Naive thymus-derived CD8-positive, alpha-beta T cell (primary cell): ENCODE data around the gene SEMA5B. TPM values are rescaled to one million over a fixed set of nuclear protein-coding genes. Genes with fewer than 3 reads are reported as not detected.

Experiments used
- ATAC-seq, 2 donors: fragments of 150-1000 bp; cut with Tn5 transposase in 1 of 2; sonication (Bioruptor Pico), chemical (Tn5 transposase) in 1 of 2; 1 replicate in 1 of 2; 2 replicates in 1 of 2; pipeline ENCODE4 v1.10.0; 2021; ENCODE audit warnings: mild to moderate bottlenecking in 2 of 2, moderate library complexity in 2 of 2
- POLR2A ChIA-PET: fragments of 350-600 bp; sonication (Branson Sonifier 250); formaldehyde crosslinking; loops from one replicate; lab custom pipeline; 2021; ENCODE audit warnings: antibody characterized with exemption; lab: Charles Lee
- DNase-seq, 10 donors: peaks; one replicate each; pipeline versions ENCODE4 v3.0.0 to v3.0.0-alpha.2; 2020 to 2022
- H3K27ac Mint-ChIP-seq, 10 donors: one replicate each; pipeline ENCODE4 v1.8.0; 2020 to 2022; ENCODE audit warnings: mild to moderate bottlenecking in 10 of 10, mixed read lengths in 10 of 10, moderate library complexity in 4 of 10, inconsistent platforms in 1 of 10
- H3K27me3 Mint-ChIP-seq, 5 donors: one replicate each; pipeline ENCODE4 v1.8.0; 2021 to 2022; ENCODE audit warnings: mixed read lengths in 5 of 5
- H3K36me3 Mint-ChIP-seq, 3 donors: one replicate each; pipeline ENCODE4 v1.8.0; 2020 to 2022; ENCODE audit warnings: mixed read lengths in 3 of 3, mild to moderate bottlenecking in 2 of 3, inconsistent platforms in 1 of 3
- H3K4me1 Mint-ChIP-seq, 4 donors: one replicate each; pipeline ENCODE4 v1.8.0; 2021 to 2022; ENCODE audit warnings: mixed read lengths in 4 of 4
- H3K4me3 Mint-ChIP-seq, 10 donors: one replicate each; pipeline ENCODE4 v1.8.0; 2020 to 2022; ENCODE audit warnings: mild to moderate bottlenecking in 10 of 10, mixed read lengths in 10 of 10, moderate library complexity in 6 of 10, inconsistent platforms in 1 of 10
- H3K9me3 Mint-ChIP-seq, 9 donors: one replicate each; pipeline ENCODE4 v1.8.0; 2020 to 2022; ENCODE audit warnings: mixed read lengths in 9 of 9, mild to moderate bottlenecking in 3 of 9, inconsistent platforms in 1 of 9, moderate library complexity in 1 of 9
- polyA plus RNA-seq, 3 donors: library from polyadenylated mRNA; unstranded; fragments of 300-500 nt; fragmentation: Illumina TruSeq; gene quantifications; one replicate each; pipeline ENCODE4 v1.2.3, GENCODE V29; 2021
- total RNA-seq, 8 experiments: library from RNA in 2 of 8; stranded (reverse) in 2 of 8; gene quantifications; one replicate each; pipeline ENCODE4 v1.2.3 and lab custom pipeline; 2021 to 2026

The SEMA5B gene
- total and polyA plus RNA-seq, 5 experiments from 2014 or later = 0.16 to 0.47 TPM; not detected in 3

GRCh38 chr3:122955916-122956692, 71.5 kb downstream of the SEMA5B start:
- no peak overlapping the region for H3K4me3 Mint-ChIP-seq
- H3K27ac Mint-ChIP-seq = peak overlapping the region in 1 of 10 donors; percentile 66
- no peaks in the 10 kb centered on the region for H3K36me3 Mint-ChIP-seq
- no peak for DNase-seq
- POLR2A ChIA-PET = no interaction called here
- no peak for ATAC-seq
- no peaks in the 10 kb centered on the region for H3K9me3 Mint-ChIP-seq
- H3K4me1 Mint-ChIP-seq = peaks cover 0 to 1% (median 0%) of the 10 kb centered on the region in 4 donors
- H3K27me3 Mint-ChIP-seq = peaks cover 3 to 26% (median 17%) of the 10 kb centered on the region in 5 donors

GRCh38 chr3:122952520-122952919, 75.0 kb downstream of the SEMA5B start:
- POLR2A ChIA-PET = no interaction called here

GRCh38 chr3:122948408-122948807, 79.2 kb downstream of the SEMA5B start:
- no peak for DNase-seq
- Mint-ChIP-seq H3K4me3 (no peak overlapping the region), H3K9me3 (no peaks in the 10 kb centered on the region), H3K27me3 (peaks cover 0 to 5% (median 3%) of the 10 kb centered on the region in 5 donors), H3K4me1 (peaks cover 0 to 6% (median under 1%) of the 10 kb centered on the region in 4 donors), H3K36me3 (no peaks in the 10 kb centered on the region), H3K27ac (no peak overlapping the region)
- POLR2A ChIA-PET = no interaction called here
- no peak for ATAC-seq

More at GRCh38 chr3:122952520-122952919, 75.0 kb downstream of the SEMA5B start:
- no peak for ATAC-seq
- no peak overlapping the region for H3K27ac Mint-ChIP-seq
- no peaks in the 10 kb centered on the region for H3K9me3 Mint-ChIP-seq
- H3K36me3 Mint-ChIP-seq = no peaks in the 10 kb centered on the region
- DNase-seq = no peak
- H3K4me1 Mint-ChIP-seq = peaks cover 0 to 1% (median 0%) of the 10 kb centered on the region in 4 donors
- peaks cover 0 to 16% (median 10%) of the 10 kb centered on the region in 5 donors for H3K27me3 Mint-ChIP-seq
- no peak overlapping the region for H3K4me3 Mint-ChIP-seq

GRCh38 chr3:122947738-122948137, 79.8 kb downstream of the SEMA5B start:
- Mint-ChIP-seq H3K36me3 (no peaks in the 10 kb centered on the region), H3K4me1 (peaks cover 0 to 6% (median under 1%) of the 10 kb centered on the region in 4 donors), H3K27me3 (peaks cover 0 to 5% (median 3%) of the 10 kb centered on the region in 5 donors), H3K9me3 (no peaks in the 10 kb centered on the region), H3K27ac (no peak overlapping the region), H3K4me3 (no peak overlapping the region)
- ATAC-seq = no peak
- POLR2A ChIA-PET = no interaction called here
- no peak for DNase-seq

- POLR2A ChIA-PET = no interaction called here
- DNase-seq (no peak), ATAC-seq (no peak)
- no peak overlapping the region for H3K4me3 Mint-ChIP-seq
- H3K27ac Mint-ChIP-seq = no peak overlapping the region
- H3K27me3 Mint-ChIP-seq = peaks cover 0 to 5% (median 3%) of the 10 kb centered on the region in 5 donors
- no peaks in the 10 kb centered on the region for H3K36me3 Mint-ChIP-seq
- H3K9me3 Mint-ChIP-seq = no peaks in the 10 kb centered on the region
- H3K4me1 Mint-ChIP-seq = peaks cover 0 to 7% (median under 1%) of the 10 kb centered on the region in 4 donors
Observed at GRCh38 chr3:122947196-122947595, 80.4 kb downstream of the SEMA5B start.

- Mint-ChIP-seq H3K36me3 (no peaks in the 10 kb centered on the region), H3K4me3 (no peak overlapping the region), H3K4me1 (peaks cover 1 to 15% (median 4%) of the 10 kb centered on the region in 4 donors), H3K27ac (no peak overlapping the region), H3K9me3 (no peaks in the 10 kb centered on the region), H3K27me3 (peaks cover 0 to 5% (median 3%) of the 10 kb centered on the region in 5 donors)
- POLR2A ChIA-PET = no interaction called here
- ATAC-seq (no peak), DNase-seq (no peak)
Observed at GRCh38 chr3:122946185-122946584, 81.4 kb downstream of the SEMA5B start.

- Mint-ChIP-seq H3K36me3 (no peaks in the 10 kb centered on the region), H3K4me3 (no peak overlapping the region), H3K9me3 (no peaks in the 10 kb centered on the region), H3K27me3 (peaks cover 0 to 5% (median 2%) of the 10 kb centered on the region in 5 donors), H3K27ac (no peak overlapping the region), H3K4me1 (peaks cover 4 to 21% (median 10%) of the 10 kb centered on the region in 4 donors)
- ATAC-seq (no peak), DNase-seq (no peak)
- POLR2A ChIA-PET = no interaction called here
Observed at GRCh38 chr3:122945230-122945629, 82.3 kb downstream of the SEMA5B start.

- POLR2A ChIA-PET = no interaction called here
- H3K4me1 Mint-ChIP-seq = peaks cover 4 to 25% (median 10%) of the 10 kb centered on the region in 4 donors
- peak overlapping the region in 2 of 10 donors; percentile 4 to 8 for H3K27ac Mint-ChIP-seq
- H3K27me3 Mint-ChIP-seq = peaks cover 0 to 5% (median 2%) of the 10 kb centered on the region in 5 donors
- H3K36me3 Mint-ChIP-seq = no peaks in the 10 kb centered on the region
- DNase-seq (no peak), ATAC-seq (no peak)
- H3K4me3 Mint-ChIP-seq = no peak overlapping the region
- H3K9me3 Mint-ChIP-seq = no peaks in the 10 kb centered on the region
Observed at GRCh38 chr3:122944671-122945161, 82.8 kb downstream of the SEMA5B start.

- Mint-ChIP-seq H3K9me3 (no peaks in the 10 kb centered on the region), H3K27me3 (peaks cover 0 to 5% (median 2%) of the 10 kb centered on the region in 5 donors), H3K4me3 (no peak overlapping the region), H3K27ac (peak overlapping the region in 2 of 10 donors; percentile 64 to 68), H3K4me1 (peaks cover 4 to 25% (median 10%) of the 10 kb centered on the region in 4 donors), H3K36me3 (no peaks in the 10 kb centered on the region)
- ATAC-seq = no peak
- DNase-seq = no peak
- POLR2A ChIA-PET = no interaction called here
Observed at GRCh38 chr3:122943828-122944190, 83.8 kb downstream of the SEMA5B start.

GRCh38 chr3:122942937-122943827, 84.4 kb downstream of the SEMA5B start:
- Mint-ChIP-seq H3K36me3 (no peaks in the 10 kb centered on the region), H3K27ac (no peak overlapping the region), H3K27me3 (peaks cover 0 to 5% (median 2%) of the 10 kb centered on the region in 5 donors), H3K4me3 (no peak overlapping the region), H3K9me3 (no peaks in the 10 kb centered on the region), H3K4me1 (peaks cover 4 to 25% (median 10%) of the 10 kb centered on the region in 4 donors)
- DNase-seq (no peak), ATAC-seq (no peak)
- POLR2A ChIA-PET = no interaction called here

GRCh38 chr3:122942239-122942638, 85.3 kb downstream of the SEMA5B start:
- no peak overlapping the region for H3K4me3 Mint-ChIP-seq
- peaks cover 6 to 25% (median 15%) of the 10 kb centered on the region in 4 donors for H3K4me1 Mint-ChIP-seq
- no peaks in the 10 kb centered on the region for H3K9me3 Mint-ChIP-seq
- H3K27me3 Mint-ChIP-seq = peaks cover 0 to 5% (median 4%) of the 10 kb centered on the region in 5 donors
- H3K36me3 Mint-ChIP-seq = no peaks in the 10 kb centered on the region
- no peak for DNase-seq
- H3K27ac Mint-ChIP-seq = no peak overlapping the region
- ATAC-seq = no peak
- POLR2A ChIA-PET = no interaction called here

GRCh38 chr3:122941228-122942206, 86.0 kb downstream of the SEMA5B start:
- no peak overlapping the region for H3K27ac Mint-ChIP-seq
- ATAC-seq (peak in 1 of 2 donors; percentile 46), DNase-seq (peak in 1 of 10 donors; percentile 14)
- peaks cover 1 to 7% (median 4%) of the 10 kb centered on the region in 5 donors for H3K27me3 Mint-ChIP-seq
- H3K36me3 Mint-ChIP-seq = no peaks in the 10 kb centered on the region
- H3K4me3 Mint-ChIP-seq = peak overlapping the region in 1 of 10 donors; percentile 25
- no peaks in the 10 kb centered on the region for H3K9me3 Mint-ChIP-seq
- H3K4me1 Mint-ChIP-seq = peaks cover 6 to 25% (median 15%) of the 10 kb centered on the region in 4 donors
- POLR2A ChIA-PET = no interaction called here
